Activated T-cell treated with anti-CD3 and anti-CD28 coated beads, Interleukin-2, amount 50 U/mL, for 4 hours (primary cell): ENCODE data around the gene PCDH7. TPM values are rescaled to one million over a fixed set of nuclear protein-coding genes. Genes with fewer than 3 reads are reported as not detected.

Experiments used
- ATAC-seq, 2 donors: fragments of 200-7000 bp; cut with Tn5 transposase; one replicate each; pipeline ENCODE4 v1.10.0; 2021
- DNase-seq: peaks from one replicate; pipeline ENCODE4 v3.0.0-alpha.2; 2020
- H3K27me3 Mint-ChIP-seq: one replicate; pipeline ENCODE4 v1.8.0; 2021; ENCODE audit warnings: low read depth, mixed read lengths
- H3K36me3 Mint-ChIP-seq: one replicate; pipeline ENCODE4 v1.8.0; 2022; ENCODE audit warnings: mixed read lengths; ENCODE audit not compliant: insufficient read depth
- H3K4me1 Mint-ChIP-seq: one replicate; pipeline ENCODE4 v1.8.0; 2021; ENCODE audit warnings: low read depth, mixed read lengths
- H3K4me3 Mint-ChIP-seq: one replicate; pipeline ENCODE4 v1.8.0; 2021; ENCODE audit warnings: mild to moderate bottlenecking, moderate library complexity, mixed read lengths
- H3K9me3 Mint-ChIP-seq: one replicate; pipeline ENCODE4 v1.8.0; 2021; ENCODE audit warnings: mixed read lengths
- total RNA-seq, 3 donors: library from RNA; stranded (reverse); gene quantifications; one replicate each; pipeline ENCODE4 v1.2.1, GENCODE V29; 2021

The PCDH7 gene
- total RNA-seq, 3 donors from 2014 or later = 0.08 TPM; not detected in 2

GRCh38 chr4:30722092-30722358 is 1.9 kb downstream of the PCDH7 start:
- H3K4me3 Mint-ChIP-seq = no peak overlapping the region
- peaks cover 59% of the 10 kb centered on the region for H3K27me3 Mint-ChIP-seq
- H3K36me3 Mint-ChIP-seq = no peaks in the 10 kb centered on the region
- peaks cover 30% of the 10 kb centered on the region for H3K4me1 Mint-ChIP-seq
- H3K9me3 Mint-ChIP-seq = no peaks in the 10 kb centered on the region
- no peak for ATAC-seq
- DNase-seq = no peak

- H3K27me3 Mint-ChIP-seq = peaks cover 54% of the 10 kb centered on the region
- H3K36me3 Mint-ChIP-seq = no peaks in the 10 kb centered on the region
- peaks cover 25% of the 10 kb centered on the region for H3K4me1 Mint-ChIP-seq
- ATAC-seq = no peak
- no peaks in the 10 kb centered on the region for H3K9me3 Mint-ChIP-seq
- DNase-seq = no peak
- no peak overlapping the region for H3K4me3 Mint-ChIP-seq
Measured at GRCh38 chr4:30722359-30723200, 2.4 kb downstream of the PCDH7 start.

- H3K27me3 Mint-ChIP-seq = peaks cover 48% of the 10 kb centered on the region
- ATAC-seq (no peak), DNase-seq (no peak)
- H3K4me3 Mint-ChIP-seq = no peak overlapping the region
- peaks cover 21% of the 10 kb centered on the region for H3K4me1 Mint-ChIP-seq
- no peaks in the 10 kb centered on the region for H3K9me3 Mint-ChIP-seq
- H3K36me3 Mint-ChIP-seq = no peaks in the 10 kb centered on the region
Measured at GRCh38 chr4:30723201-30723955, 3.2 kb downstream of the PCDH7 start.

- H3K36me3 Mint-ChIP-seq = no peaks in the 10 kb centered on the region
- no peak overlapping the region for H3K4me3 Mint-ChIP-seq
- peaks cover 12% of the 10 kb centered on the region for H3K4me1 Mint-ChIP-seq
- ATAC-seq (no peak), DNase-seq (no peak)
- no peaks in the 10 kb centered on the region for H3K9me3 Mint-ChIP-seq
- H3K27me3 Mint-ChIP-seq = peaks cover 39% of the 10 kb centered on the region
Measured at GRCh38 chr4:30724247-30724646, 4.1 kb downstream of the PCDH7 start.

- no peak for DNase-seq
- Mint-ChIP-seq H3K36me3 (no peaks in the 10 kb centered on the region), H3K27me3 (peaks cover 28% of the 10 kb centered on the region), H3K9me3 (no peaks in the 10 kb centered on the region), H3K4me3 (no peak overlapping the region), H3K4me1 (peaks cover 3% of the 10 kb centered on the region)
- no peak for ATAC-seq
Measured at GRCh38 chr4:30725562-30725961, 5.4 kb downstream of the PCDH7 start.

- H3K9me3 Mint-ChIP-seq = no peaks in the 10 kb centered on the region
- H3K4me3 Mint-ChIP-seq = no peak overlapping the region
- no peak for DNase-seq
- no peaks in the 10 kb centered on the region for H3K4me1 Mint-ChIP-seq
- H3K27me3 Mint-ChIP-seq = peaks cover 24% of the 10 kb centered on the region
- no peaks in the 10 kb centered on the region for H3K36me3 Mint-ChIP-seq
- ATAC-seq = no peak
Measured at GRCh38 chr4:30726090-30726675, 6.0 kb downstream of the PCDH7 start.

GRCh38 chr4:30727409-30727808 is 7.2 kb downstream of the PCDH7 start:
- H3K9me3 Mint-ChIP-seq = no peaks in the 10 kb centered on the region
- H3K4me1 Mint-ChIP-seq = no peaks in the 10 kb centered on the region
- H3K36me3 Mint-ChIP-seq = no peaks in the 10 kb centered on the region
- ATAC-seq = no peak
- no peak overlapping the region for H3K4me3 Mint-ChIP-seq
- DNase-seq = no peak
- H3K27me3 Mint-ChIP-seq = peaks cover 20% of the 10 kb centered on the region

- Mint-ChIP-seq H3K9me3 (no peaks in the 10 kb centered on the region), H3K27me3 (peaks cover 11% of the 10 kb centered on the region), H3K36me3 (no peaks in the 10 kb centered on the region), H3K4me1 (no peaks in the 10 kb centered on the region), H3K4me3 (no peak overlapping the region)
- ATAC-seq = no peak
- DNase-seq = no peak
Measured at GRCh38 chr4:30728311-30728710, 8.1 kb downstream of the PCDH7 start.

- Mint-ChIP-seq H3K9me3 (peaks cover 5% of the 10 kb centered on the region), H3K27me3 (no peaks in the 10 kb centered on the region), H3K36me3 (no peaks in the 10 kb centered on the region), H3K4me3 (no peak overlapping the region), H3K4me1 (no peaks in the 10 kb centered on the region)
- DNase-seq (no peak), ATAC-seq (no peak)
Measured at GRCh38 chr4:30743897-30744296, 23.7 kb downstream of the PCDH7 start.

- no peak for DNase-seq
- H3K36me3 Mint-ChIP-seq = no peaks in the 10 kb centered on the region
- H3K9me3 Mint-ChIP-seq = peaks cover 5% of the 10 kb centered on the region
- H3K27me3 Mint-ChIP-seq = no peaks in the 10 kb centered on the region
- no peak overlapping the region for H3K4me3 Mint-ChIP-seq
- H3K4me1 Mint-ChIP-seq = no peaks in the 10 kb centered on the region
- ATAC-seq = no peak
Measured at GRCh38 chr4:30744386-30744785, 24.2 kb downstream of the PCDH7 start.

GRCh38 chr4:30744957-30745640 is 24.9 kb downstream of the PCDH7 start:
- Mint-ChIP-seq H3K36me3 (no peaks in the 10 kb centered on the region), H3K4me3 (no peak overlapping the region), H3K4me1 (no peaks in the 10 kb centered on the region), H3K9me3 (peaks cover 5% of the 10 kb centered on the region), H3K27me3 (no peaks in the 10 kb centered on the region)
- DNase-seq = no peak
- ATAC-seq = no peak

GRCh38 chr4:30746735-30747134 is 26.6 kb downstream of the PCDH7 start:
- Mint-ChIP-seq H3K36me3 (no peaks in the 10 kb centered on the region), H3K27me3 (no peaks in the 10 kb centered on the region), H3K4me3 (no peak overlapping the region), H3K4me1 (no peaks in the 10 kb centered on the region), H3K9me3 (peaks cover 5% of the 10 kb centered on the region)
- ATAC-seq (no peak), DNase-seq (no peak)

GRCh38 chr4:30753316-30753715 is 33.1 kb downstream of the PCDH7 start:
- H3K9me3 Mint-ChIP-seq = no peaks in the 10 kb centered on the region
- no peaks in the 10 kb centered on the region for H3K4me1 Mint-ChIP-seq
- H3K36me3 Mint-ChIP-seq = no peaks in the 10 kb centered on the region
- ATAC-seq (no peak), DNase-seq (no peak)
- H3K27me3 Mint-ChIP-seq = no peaks in the 10 kb centered on the region
- H3K4me3 Mint-ChIP-seq = no peak overlapping the region

GRCh38 chr4:30754021-30754420 is 33.9 kb downstream of the PCDH7 start:
- Mint-ChIP-seq H3K27me3 (no peaks in the 10 kb centered on the region), H3K36me3 (no peaks in the 10 kb centered on the region), H3K4me3 (no peak overlapping the region), H3K9me3 (no peaks in the 10 kb centered on the region), H3K4me1 (no peaks in the 10 kb centered on the region)
- ATAC-seq = no peak
- no peak for DNase-seq
